Brain pericyte (primary cell): ENCODE measurements around the gene NQO2.
A peak's percentile ranks its signal among the peaks of the same experiment; 100 is the strongest.
"Not testable (repeated sequence)": the region's sequence is repeated elsewhere in the genome, so short reads cannot be mapped to it uniquely, and the experiment has no call there.

Experiments
- DNase-seq: peaks from one replicate; pipeline ENCODE4 v3.0.0-alpha.2; 2012; ENCODE audit warnings: low read depth, low spot score

Gene NQO2

GRCh38 chr6:2989332-2990247 is 10.1 kb upstream of the NQO2 start:
- peak; percentile 88 for DNase-seq

GRCh38 chr6:2990248-2990931 is 9.3 kb upstream of the NQO2 start:
- peak; percentile 13 for DNase-seq

DNA sequence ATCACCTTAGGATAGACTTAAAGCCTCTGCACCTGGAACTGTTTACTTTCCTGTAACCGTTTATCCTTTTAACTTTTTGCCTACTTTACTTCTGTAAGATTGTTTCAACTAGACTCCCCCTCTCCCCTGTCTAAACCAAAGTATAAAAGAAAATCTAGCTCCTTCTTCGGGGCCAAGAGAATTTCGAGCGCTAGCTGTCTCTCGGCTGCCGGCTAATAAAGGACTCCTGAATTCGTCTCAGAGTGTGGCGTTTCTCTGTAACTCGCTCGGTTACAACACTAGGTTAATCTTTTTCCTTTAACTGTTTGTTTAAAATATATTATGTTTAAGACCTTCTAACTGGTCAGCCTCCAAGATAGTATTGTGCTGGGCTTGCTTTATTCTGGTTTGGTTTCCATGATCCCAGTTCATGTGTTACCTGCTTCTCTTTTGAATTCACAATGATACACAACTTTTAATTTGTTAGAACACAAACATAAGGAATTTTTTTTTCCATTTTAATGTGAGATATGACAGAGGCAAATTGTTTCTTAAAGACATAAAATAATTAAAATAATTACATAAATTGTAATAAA is 8.7 kb upstream of the NQO2 start:
- no peak for DNase-seq

DNA sequence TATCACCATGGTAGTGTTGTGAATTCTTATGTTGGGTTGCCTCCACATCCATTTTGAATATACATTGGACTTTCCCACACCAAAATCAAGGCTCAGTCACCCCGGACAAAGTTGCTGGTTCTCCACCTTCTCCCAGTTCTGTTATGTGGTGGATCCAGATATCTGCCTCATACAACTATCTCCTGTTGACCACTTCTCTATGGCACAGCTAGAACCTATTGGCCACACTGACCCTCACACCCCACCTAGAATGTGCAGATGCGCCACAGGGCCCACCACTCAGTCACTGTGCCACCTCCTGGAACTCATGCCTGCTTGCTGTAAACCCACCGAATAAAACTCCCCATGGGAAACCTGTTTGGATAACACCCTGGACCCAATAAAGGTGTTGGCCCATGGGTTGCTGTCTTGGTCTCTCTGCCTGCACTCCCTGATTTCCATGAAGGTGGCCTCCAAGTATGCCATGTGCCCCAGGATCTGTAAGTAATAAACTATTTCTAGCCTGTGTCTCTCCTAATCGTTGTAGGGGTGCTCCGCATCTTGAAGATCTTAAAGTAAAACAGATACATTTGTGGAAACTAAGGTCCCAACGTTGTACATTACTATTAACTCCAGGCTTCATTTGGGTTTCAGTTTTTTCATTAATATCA is 7.2 kb upstream of the NQO2 start:
- DNase-seq: no peak

GRCh38 chr6:2993755-2994317 is 5.9 kb upstream of the NQO2 start:
- DNase-seq: no peak

GRCh38 chr6:2998249-2998997 is 1.3 kb upstream of the NQO2 start:
- DNase-seq: not testable (repeated sequence)

DNA sequence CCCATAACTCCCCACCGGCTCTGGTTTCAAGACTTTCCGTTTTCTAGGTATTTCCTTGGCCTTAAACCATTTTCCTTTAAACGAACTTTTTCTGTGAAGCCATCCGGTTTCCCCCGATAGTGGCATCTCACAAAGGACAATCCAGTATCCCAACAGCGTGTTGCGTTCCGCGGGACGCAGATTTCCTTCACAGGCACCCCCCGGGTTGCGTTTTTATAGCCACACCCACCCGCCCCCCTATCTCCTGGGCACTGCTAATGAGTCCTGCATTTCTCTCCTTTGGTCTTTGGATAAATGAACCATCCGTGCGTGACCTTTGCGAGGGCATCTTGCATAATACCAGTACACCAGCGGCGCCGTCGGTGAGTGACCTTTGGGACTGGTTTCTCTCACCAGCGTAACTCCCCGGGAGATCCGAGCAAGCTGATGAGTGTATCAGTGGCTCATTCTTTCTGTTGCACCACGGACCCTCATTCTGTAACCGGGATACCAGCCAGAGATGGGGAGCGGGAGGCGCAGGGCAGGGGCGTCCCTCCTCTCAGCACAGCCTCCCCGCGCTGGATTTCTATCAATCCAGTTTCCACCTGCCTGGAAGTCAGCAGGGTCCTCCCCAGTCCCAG is 586 bp upstream of the NQO2 start:
- DNase-seq: no peak

DNA sequence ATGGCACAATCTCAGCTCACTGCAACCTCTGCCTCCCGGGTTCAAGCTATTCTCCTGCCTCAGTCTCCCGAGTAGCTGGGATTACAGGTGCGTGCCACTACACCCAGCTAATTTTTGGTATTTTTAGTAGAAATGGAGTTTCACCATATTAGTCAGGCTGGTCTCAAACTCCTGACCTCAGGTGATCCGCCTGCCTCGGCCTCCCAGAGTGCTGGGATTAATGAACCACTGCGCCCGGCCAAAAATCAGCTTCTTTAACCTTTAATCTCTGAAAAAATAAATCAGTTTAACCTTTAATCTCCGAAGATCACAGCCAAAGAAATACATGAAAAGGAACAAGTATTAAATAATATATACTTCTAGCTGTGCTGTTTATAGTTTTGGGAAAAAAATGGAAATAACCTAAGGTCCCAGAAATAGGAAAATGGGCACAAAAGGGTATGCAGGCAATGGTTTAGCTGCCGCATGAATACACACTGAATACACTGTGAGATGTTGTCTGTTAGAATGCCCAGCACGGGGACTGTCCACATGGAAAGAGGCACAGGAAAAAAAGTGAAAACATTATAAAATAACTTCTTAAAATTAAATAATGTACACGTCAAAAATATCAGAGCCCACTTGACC is 1.6 kb downstream of the NQO2 start:
- DNase-seq: no peak

GRCh38 chr6:3001773-3002293 is 2.1 kb downstream of the NQO2 start:
- no peak for DNase-seq

DNA sequence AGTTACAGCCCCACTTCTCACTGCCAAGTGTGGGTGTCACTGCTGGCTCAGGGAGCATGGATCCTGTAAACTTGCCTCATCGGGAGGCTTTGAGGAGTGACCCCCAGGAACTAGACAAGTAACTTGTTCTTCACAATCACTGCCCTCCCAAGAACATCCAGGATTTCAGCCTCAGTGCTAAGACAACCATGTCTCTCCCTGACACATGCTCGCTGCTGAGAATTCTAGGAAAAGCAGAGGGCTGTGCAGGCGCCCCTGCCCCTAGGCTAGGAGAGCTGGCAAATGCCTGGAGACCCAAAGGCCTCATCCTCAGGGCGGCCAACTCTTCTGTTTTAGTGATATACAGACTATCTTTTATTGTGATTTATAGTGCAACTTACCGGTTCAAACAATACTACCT is 3.5 kb downstream of the NQO2 start:
- DNase-seq: not testable (repeated sequence)

DNA sequence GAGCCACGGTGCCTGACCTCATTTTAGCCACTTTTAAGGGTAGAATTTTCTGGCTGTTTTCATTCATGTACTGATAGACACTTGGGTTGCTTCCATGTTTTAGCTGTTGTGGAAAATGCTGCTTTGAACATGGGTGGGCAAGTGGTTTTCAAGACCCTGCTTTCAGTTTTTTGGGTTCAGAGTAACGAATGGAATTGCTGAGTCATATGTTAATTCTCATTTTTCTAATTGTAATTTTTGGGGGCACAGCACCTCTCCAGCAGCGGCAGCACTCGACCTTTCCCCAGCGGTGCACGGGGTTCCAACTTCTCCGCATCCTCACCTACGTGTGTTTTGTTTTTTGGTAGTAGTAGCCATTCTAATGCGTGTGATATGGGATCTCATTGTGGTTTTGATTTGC is 5.4 kb downstream of the NQO2 start:
- no peak for DNase-seq

- DNase-seq: no peak
Measured at GRCh38 chr6:3005874-3006273, 6.2 kb downstream of the NQO2 start.

DNA sequence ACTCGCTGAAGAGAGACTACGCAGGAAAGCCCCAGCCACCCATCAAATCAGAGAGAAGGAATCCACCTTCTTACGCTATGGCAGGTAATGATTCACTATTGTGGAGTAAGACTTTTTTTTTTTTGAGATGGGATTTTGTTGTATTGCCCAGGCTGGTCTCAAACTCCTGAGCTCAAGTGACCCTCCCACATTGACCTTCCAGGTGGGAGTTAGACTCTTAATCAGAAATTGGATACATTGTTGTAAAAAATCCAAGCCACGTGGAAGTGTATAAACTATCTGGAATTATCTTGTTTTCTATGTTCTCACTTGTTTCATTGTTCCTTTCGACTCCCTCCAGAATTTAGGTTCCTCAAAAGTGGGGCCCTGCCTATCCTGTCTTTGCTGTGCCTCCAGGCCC is 6.8 kb downstream of the NQO2 start:
- no peak for DNase-seq

- no peak for DNase-seq
Measured at GRCh38 chr6:3007571-3007970, 7.9 kb downstream of the NQO2 start.

GRCh38 chr6:3008712-3009265 is 9.1 kb downstream of the NQO2 start:
- not testable (repeated sequence) for DNase-seq

DNA sequence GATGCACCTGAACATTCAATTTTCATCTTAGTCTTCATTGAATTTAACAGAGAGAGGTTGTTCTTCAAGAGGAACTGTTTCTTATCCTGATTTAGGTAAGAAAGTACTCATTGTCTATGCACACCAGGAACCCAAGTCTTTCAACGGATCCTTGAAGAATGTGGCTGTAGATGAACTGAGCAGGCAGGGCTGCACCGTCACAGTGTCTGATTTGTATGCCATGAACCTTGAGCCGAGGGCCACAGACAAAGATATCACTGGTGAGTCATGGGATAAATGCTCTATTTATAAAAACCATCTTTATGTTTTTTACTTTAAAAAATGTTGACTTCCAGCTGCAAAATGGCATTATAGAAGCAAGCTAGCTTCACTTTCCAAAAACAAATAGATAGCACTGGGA is 10.2 kb downstream of the NQO2 start:
- no peak for DNase-seq

GRCh38 chr6:3011158-3011557 is 11.5 kb downstream of the NQO2 start:
- no peak for DNase-seq

GRCh38 chr6:3011592-3011991 is 11.9 kb downstream of the NQO2 start:
- no peak for DNase-seq

- no peak for DNase-seq
Measured at GRCh38 chr6:3013486-3013885, 13.8 kb downstream of the NQO2 start.
